Measurements from ENCODE around the gene CDH4. TPM values are rescaled to one million over a fixed set of nuclear protein-coding genes. Genes with fewer than 3 reads are reported as not detected.

Gene CDH4
- polyA plus RNA-seq, 4 donors: 1.1 to 8.1 (median 6.9) TPM

DNA sequence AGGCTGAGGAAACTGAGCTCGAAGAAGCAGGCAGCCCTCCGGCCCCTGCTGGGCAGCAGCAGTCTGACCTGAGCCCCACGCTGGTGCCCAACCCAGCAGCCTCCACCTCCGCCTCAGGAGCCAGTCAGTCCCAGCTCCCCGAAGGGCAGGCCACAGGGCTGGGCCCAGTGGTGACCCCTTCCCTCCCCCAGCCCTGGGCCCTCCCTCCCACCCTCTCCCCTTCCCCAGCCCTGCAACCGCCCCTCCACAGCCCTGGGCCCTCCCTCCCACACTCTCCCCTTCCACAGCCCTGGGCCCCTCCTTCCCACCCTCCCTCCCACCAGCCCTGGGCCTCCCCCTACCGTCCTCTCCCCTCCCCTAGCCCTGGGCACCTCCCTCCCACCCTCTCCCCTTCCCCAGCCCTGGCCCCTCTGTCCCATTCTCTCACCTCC, 698.6 kb downstream of the CDH4 start:
- DNase-seq (ENCODE audit: low read depth in 4 of 4, low spot score in 3 of 4): no peak

DNA sequence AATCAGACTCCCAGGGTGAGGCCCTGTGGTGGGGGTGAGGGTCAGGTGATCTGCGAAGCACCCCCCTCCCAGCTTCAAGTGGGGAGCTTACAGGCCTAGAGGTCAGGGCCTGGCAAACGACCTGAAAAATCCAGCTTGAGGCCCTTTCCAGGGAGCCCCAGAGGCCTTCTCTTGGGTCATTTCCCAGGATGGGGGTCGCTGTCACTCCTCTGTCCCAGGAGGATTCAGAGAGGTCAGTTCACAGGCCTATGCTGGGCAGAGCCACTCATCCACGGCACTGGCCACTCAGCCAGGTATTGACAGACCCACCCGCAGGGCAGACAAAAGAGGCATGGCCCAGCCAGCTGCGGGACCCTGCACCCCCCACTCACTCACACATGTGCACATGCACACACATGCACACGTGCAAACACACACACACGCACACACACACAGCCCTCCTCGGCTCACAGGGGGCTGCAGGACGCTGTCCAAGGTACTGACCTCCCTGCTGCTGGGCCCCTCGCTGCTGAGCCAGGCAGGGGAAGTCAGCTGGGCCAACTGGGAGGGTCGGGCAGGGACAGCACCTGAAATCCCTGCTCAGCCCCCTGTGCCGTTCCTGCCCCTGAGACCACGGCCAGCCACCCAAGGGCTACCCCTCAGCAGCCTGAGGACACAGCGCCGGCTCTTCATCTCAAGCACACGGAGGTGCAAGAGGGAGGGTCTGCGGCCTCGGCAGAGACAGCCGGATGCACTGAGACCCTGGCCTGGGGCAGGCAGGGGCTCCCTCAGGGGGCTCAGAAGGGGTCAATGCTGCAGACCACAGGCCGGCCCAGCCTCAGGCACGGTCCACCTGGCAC, 699.9 kb downstream of the CDH4 start:
- DNase-seq (ENCODE audit: low read depth in 4 of 4, low spot score in 3 of 4): peak; percentile 55 to 78 (median 74)

DNA sequence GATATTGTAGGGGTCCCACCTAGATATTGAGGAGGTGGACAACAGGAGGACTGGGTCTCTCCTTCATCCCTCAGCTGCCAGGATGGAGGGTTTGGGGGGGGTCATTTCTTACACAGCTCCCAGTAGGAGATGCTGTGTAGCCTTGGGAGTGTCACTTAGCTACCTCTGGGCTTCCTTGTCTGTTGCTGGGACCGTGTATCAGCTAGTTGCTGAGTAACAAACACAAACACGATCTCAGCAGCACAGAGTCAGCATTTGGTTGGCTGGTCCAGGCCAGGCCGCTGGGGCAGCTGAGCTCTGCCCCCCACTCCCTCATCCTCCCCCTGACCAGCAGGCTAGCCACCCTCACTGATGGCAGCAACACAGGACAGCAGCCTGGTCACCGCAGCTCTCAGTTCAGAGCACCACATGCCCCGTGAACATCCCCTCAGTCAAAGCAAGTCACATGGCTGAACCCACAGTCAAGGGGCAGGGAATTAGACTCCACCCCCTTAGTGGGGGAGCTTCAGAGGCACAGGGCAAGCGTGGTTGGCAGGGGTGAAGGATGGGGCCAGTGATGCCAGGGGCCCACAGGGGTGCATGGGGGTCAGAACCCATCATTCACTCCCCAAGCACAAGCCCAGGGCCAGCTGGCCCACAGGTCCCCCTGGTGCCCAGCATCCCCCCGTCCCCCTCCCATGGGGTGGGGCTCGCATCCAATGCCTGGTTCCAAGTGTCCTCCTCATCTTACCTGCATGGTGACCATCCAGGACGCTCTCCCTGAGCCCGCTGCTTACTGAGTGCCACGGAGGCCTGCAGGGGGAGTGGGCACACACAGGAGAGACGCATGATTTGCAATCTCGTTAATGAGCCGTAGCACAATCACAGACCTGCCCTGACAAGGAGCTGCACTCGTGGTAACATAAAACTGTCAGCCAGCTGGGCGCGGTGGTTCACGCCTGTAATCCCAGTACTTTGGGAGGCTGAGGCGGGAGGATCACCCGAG, 701.3 kb downstream of the CDH4 start:
- no peak for DNase-seq (ENCODE audit: low read depth in 4 of 4, low spot score in 3 of 4)

DNA sequence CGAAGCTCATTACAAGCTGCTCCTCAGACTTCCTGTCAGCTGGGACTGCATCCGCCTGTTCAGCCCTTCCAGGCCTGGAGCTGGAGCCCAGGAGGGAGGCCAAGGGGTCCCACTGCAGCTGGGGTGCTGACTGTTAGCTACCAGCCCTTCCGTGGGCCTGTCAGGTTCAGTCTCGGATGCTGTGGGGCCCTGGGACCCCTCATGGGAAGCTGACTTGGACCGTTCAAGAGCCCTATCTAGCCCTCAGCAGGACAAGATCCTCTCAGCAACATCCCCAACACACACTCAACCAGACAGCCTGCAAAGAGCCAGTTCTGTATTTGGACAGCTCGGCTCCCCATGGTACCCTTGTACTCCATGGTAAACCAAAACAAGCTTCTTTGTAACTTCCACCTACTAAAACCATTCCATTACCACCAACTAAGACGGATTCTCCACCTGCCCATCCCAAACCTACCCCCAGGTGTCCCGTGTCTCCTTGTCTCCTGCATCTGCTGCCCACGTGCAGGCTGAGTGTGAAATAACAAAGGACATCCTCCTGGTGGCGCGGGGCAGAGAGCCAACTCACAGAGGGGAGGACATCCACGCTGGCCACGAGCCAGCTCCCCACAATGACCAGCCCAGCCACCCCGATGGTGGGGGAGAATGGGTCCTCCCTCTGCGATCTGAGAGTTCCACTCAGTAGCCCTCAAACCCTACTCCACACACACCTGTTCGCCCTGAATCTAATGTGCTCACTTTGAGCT, 702.4 kb downstream of the CDH4 start:
- DNase-seq (ENCODE audit: low read depth in 4 of 4, low spot score in 3 of 4): no peak

DNA sequence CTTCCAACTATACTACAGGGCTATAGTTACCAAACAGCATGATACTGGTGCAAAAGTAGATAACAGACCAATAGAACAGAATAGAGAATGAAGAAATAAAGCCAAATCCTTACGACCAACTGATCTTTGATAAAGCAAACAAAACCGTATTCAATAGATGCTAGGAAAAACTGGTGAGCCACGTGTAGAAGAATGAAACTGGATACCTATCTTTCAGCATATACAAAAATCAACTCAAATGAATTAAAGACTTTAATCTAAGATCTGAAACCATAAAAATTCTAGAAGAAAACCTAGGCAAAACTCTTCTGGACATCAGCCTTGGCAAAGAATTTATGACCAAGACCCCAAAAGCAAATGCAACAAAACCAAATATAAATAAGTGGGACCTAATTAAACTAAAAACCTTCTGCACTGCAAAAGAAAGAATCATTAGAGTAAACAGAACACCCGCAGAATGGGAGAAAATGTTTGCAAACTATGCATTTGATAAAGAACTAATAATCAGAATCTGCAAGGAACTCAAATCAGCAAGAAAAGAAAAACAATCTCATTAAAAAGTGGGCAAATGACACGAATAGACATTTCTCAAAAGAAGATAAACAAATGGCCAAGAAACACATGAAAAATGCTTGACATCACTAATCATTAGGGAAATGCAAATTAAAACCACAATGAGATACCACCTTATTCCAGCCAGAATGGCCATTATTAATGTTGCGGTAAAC, 703.8 kb downstream of the CDH4 start:
- no peak for DNase-seq (ENCODE audit: low read depth in 4 of 4, low spot score in 3 of 4)

DNA sequence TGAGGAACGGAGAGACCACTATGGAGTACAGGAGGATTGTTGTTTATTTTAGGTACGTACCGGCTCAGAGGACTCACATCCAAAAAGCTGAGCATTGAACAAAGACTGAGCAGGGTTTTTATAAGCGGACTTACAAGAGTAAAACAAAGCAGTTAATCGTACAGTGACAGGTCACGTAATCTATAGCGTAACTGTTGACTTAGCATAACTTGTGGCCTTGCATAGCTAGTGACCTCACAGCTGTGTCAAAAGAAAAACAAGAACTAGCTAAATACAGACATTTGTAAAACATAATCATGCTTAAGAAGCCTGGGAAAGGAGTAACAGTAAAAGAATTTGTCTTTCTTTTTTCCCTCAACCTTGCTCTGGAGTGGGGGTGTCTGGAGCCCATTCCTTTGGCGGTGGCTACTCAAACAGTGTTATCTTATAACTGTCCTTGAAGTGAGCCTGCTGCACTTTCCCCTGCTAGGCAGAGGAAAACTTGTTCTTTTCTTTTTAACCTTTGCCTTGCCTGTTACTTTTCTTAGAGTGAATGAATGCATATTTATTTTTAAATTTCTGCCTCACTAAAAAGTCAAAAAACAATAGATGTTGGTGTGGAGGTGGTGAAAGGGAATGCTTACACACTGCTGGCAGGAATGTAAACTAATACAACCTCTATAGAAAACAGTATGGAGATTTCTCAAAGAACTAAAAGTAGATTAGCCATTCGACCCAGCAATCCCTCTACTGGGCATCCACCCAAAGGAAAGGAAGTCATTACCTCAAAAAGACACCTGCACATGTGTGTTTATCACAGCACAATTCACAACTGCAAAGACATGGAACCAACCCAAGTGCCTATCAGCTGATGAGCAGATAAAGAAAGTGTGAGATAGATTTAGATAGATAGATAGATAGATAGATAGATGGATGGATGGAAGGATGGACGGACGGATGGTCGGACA, 704.6 kb downstream of the CDH4 start:
- no peak for DNase-seq (ENCODE audit: low read depth in 4 of 4, low spot score in 3 of 4)

DNA sequence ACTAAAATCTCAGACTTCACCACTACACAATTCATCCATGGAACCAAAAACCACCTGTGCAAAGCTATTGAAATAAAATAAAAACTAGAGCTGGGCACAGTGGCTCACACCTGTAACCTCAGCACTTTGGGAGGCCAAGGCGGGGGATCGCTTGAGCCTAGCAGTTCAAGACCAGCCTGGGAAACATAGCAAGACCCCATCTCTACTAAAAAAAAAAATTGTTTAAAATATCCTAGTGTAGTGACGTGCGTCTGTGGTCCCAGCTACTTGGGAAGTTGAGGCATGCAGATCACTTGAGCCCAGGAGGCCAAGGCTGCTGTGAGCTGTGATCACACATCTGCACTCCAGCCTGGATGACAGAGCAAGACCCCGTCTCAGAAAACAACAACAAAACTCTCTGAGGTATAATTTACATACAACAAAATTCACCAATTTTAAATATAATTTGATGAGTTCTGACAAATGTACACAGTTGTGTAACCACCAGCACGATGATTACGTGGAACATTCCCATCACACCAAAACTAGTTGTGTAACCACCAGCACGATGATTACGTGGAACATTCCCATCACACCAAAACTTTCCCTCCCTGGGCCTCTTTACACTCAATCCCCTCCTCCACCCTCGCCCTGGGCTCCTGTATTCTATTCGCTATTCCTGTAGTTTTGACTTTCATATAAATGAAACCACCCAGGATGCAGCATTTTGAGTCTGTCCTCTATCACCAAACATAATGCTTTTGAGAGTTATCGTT, 706.1 kb downstream of the CDH4 start:
- DNase-seq (ENCODE audit: low read depth in 4 of 4, low spot score in 3 of 4): no peak

DNA sequence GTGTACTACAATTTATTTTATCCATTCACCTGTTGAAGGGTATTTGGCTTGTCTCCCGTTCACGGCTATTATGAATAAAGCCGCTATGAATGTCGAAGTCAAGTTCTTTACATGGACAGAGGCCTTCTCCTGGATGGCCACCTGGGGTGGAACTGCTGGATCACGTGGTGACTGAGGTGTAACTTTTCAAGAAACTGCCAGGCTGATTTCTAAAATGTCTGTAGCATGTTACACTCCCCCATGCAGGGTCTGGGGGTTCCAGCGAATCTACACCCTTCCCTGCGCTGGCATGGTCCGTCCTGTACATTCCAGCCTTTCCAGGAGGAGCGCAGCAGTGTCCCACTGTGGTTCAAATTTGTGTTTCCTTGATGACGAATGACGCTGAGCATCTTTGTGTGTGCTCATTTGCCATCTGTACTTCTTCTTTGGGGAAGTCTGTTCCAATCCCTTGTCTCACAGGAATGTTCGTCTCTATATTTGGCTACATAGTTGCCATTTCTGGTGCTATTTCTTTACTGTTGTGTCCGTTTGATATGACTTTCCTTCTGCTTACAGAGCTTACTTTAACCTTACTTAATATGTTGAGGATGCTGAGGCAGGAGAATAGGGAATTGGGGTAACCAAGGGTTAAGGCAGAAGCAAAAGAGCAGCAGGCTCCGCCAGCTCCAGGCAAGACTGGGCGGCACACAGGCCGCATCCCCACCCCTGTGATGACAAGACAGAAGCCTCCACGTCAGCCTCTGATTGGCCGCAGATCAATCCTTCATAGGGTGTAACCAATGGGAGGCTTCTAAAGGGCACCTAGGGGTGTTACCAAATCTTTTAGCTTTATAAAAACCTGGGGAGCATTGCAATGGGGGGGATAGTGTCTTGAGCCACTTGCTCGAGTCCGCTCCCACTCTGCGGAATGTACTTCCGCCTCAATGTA, 707.0 kb downstream of the CDH4 start:
- DNase-seq (ENCODE audit: low read depth in 4 of 4, low spot score in 3 of 4): no peak

DNA sequence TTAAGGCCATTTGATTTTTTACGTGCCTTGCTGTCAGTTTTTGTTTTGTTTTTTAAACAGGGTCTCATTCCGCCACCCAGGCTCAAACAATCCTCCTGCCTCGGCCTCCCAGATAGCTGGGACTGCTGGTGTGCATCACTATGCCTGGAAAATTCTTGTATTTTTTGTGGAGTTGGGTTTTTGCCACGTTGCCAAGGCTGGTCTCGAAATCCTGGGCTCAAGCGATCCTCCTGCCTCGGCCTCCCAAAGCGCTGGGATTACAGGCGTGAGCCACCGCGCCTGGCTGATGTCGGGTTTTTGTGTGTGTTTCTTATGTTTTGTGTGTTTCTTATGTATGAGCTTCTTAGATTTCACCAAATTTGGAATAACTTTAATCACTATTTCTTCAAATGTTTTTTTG, 708.8 kb downstream of the CDH4 start:
- no peak for DNase-seq (ENCODE audit: low read depth in 4 of 4, low spot score in 3 of 4)

DNA sequence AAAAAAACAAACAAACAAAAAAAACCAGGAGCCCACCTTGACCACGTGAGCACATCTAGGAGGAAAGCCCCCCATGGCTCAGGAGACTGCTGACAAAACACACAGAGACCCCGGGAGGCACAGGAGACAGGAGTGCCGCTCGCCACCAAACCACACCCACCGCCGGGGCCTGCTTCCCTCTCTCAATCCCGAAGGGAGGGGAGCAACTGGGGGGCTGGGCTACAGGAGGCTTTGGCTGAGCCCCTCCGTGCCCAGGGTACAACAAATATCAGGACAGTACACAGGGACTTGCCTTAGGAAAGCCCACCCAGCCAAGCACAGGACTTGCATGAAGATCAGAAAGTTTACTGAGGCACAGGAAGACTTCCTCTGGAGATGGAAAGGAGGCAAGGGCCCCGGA, 711.1 kb downstream of the CDH4 start:
- no peak for DNase-seq (ENCODE audit: low read depth in 4 of 4, low spot score in 3 of 4)

DNA sequence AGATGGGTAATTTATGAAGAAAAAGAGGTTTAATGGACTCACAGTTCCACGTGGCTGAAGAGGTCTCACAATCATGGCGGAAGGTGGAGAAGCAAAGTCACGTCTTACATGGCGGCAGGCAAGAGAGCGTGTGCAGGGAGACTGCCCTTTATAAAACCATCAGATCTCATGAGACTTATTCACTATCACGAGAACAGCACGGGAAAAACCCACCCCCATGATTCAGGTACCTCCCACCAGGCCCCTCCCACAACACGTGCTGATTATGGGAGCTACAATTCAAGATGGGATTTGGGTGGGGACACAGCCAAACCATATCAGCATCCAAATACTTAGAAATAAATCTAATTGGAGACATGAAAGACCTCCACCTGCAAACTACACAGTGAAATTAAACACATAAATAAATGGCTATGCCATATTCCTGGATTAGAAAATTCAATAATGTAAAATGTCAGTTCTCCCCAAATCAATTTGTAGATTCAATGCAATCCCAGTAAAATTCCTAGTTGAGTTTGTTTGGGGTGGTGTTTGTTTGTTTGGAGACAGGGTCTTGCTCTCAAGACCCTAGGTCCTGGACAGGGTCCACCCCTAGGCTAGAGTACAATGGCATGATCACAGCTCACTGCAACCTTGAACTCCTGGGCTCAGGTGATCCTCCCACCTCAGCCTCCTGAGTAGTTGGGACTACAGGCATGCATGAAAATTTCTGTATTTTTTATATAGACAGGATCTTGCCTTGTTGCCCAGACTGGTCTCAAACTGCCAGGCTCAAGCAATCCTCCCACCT, 712.0 kb downstream of the CDH4 start:
- DNase-seq (ENCODE audit: low read depth in 4 of 4, low spot score in 3 of 4): no peak

DNA sequence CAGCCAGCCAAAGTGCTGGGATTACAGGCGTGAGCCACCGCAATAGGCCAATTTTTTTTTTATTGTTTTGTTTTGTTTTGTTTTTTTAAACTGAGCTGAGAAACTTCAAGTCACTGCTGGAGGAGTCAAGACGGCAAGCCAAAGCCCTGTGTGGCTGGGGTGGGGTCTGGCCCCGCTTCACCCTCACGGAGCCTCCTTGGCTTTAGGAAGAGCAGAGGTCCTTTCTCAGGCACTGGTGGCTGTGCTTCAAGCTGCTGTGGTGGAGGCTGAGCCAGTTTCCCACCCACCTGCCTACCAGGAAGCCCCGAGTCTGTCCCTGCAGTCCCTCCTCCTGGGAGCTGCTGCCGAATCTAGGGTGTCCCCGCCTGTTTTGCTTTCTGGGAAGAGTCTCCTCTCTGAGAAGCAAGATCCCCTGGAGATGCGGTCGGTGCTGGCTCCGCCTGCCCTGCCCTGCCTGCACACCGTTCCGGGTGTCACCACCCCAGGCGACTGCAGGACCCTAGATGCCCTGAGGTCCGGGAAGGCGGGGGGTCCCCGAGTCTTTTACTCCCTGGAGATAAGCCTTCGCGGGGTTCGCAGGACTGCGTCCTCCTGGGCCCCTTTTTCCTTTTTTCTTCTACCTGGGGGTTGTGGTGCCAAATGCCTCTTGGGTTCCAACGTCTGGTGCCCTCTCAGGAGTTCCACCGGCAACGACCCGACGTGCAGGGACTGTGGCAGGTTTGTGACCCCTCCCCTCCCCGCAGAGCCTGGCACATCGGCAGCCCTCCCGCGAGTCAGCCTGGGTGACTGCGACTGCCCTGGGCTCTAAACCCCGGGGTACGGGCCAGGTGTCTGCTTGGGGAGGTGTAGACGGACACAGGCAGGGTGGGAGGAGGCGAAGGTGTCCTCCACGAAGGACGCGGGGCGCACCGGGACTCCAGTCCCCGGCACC, 712.9 kb downstream of the CDH4 start:
- no peak for DNase-seq (ENCODE audit: low read depth in 4 of 4, low spot score in 3 of 4)

DNA sequence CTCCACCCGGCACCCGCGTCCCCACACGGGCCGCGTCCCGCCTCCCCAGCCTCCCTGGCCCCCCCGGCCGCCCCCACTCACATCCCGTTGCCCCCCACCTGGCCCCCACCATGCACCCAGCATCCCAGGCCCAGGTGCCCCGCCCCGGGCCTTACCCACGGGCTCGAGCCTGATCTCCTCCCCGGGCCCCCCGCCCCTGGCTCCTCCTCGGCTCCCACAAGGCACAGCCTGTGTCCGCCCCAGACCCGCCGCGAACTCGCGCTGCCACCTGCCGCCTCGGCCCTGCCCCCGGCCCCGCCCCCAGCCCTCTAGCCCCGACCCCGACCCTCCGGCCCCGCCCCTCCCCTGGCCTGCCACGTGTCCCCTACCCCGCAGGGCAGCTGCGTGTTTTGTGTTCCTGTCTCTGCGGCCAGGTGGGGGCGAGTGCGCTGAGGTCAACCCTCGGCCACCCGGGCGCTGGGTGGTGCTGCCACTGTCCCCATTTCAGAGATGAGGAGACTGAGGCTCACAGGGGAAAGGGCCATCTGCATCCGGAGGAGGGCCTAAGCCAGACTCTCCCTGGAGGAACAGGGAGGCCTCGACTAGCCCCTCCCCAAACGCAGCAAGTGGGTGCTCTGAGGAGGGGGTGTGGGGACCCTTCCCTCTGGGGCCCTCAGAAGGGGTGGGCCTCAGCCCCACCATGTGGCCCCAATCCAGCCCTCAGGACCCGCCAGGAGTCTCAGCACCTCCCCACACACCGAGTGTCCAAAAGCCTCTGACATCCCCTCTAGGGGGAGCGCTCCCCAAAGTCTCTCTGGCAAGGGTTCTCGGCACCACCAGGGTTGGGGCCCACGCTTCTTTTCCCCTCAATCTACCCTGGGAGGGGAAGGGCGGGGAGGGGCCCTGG, 713.8 kb downstream of the CDH4 start:
- no peak for DNase-seq (ENCODE audit: low read depth in 4 of 4, low spot score in 3 of 4)

DNA sequence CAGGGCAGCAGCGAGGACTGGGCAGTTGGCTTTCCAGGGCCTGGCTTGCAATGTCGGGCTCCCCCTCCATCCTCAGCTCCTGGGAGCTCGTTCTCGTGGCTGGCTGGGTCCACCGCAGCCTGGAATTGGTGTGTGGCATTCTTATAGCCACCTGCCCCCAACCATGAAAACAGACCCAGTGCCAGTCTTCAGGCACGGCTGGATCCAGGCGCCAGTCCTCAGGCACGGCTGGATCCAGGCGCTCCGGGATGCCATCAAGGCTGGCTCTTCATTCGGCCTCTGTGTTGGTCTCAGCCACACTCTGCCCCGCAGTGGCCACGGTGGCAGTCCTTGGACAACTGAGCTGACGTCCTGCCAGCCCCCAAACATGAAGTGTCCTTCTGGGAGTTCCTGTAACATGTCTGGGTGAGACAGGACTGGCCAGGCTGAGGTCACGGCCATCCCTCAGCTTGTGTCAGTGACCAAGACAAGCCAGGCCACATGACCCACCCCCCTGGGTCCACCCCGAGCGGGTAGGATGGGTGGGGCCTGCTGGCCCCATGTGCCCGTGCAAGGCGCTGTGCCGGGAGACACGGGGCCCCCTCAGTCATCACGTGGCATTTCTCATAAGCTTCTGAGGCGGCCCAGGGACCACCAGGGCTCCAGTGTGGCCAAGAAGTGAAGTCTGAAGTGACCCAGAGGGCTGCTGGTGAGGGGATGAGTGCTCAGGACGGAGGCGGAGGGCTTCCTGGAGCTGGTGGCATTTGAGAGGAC, 714.6 kb downstream of the CDH4 start:
- DNase-seq (ENCODE audit: low read depth in 4 of 4, low spot score in 3 of 4): no peak
